Fibroblast of skin of scalp (primary cell): ENCODE results near the gene DOCK11.
A peak's percentile ranks its signal among the peaks of the same experiment; 100 is the strongest.

Source experiments
- DNase-seq: peaks from one replicate; pipeline ENCODE4 v3.0.0-alpha.2; 2013

DOCK11 gene

GRCh38 chrX:118534716-118535493 lies 39.3 kb downstream of the DOCK11 start:
- DNase-seq, result peak; percentile 43

GRCh38 chrX:118536204-118536603 lies 40.6 kb downstream of the DOCK11 start:
- DNase-seq, result no peak

GRCh38 chrX:118536687-118537461 lies 41.3 kb downstream of the DOCK11 start:
- peak; percentile 51 for DNase-seq

- DNase-seq, result no peak
Observed at GRCh38 chrX:118538386-118538785, 42.8 kb downstream of the DOCK11 start.

- DNase-seq, result no peak
Observed at GRCh38 chrX:118540342-118540741, 44.7 kb downstream of the DOCK11 start.

- DNase-seq, result no peak
Observed at GRCh38 chrX:118541482-118541881, 45.9 kb downstream of the DOCK11 start.

GRCh38 chrX:118545510-118545909 lies 49.9 kb downstream of the DOCK11 start:
- peak; percentile 45 for DNase-seq

- DNase-seq, result no peak
Observed at GRCh38 chrX:118548841-118549240, 53.2 kb downstream of the DOCK11 start.

GRCh38 chrX:118550792-118551191 lies 55.2 kb downstream of the DOCK11 start:
- DNase-seq, result no peak

GRCh38 chrX:118551426-118551825 lies 55.8 kb downstream of the DOCK11 start:
- no peak for DNase-seq

- DNase-seq, result peak; percentile 49
Observed at GRCh38 chrX:118552121-118552900, 56.7 kb downstream of the DOCK11 start.

GRCh38 chrX:118553042-118553710 lies 57.6 kb downstream of the DOCK11 start:
- no peak for DNase-seq

- no peak for DNase-seq
Observed at GRCh38 chrX:118554511-118554910, 58.9 kb downstream of the DOCK11 start.

- DNase-seq, result no peak
Observed at GRCh38 chrX:118558926-118559325, 63.3 kb downstream of the DOCK11 start.

GRCh38 chrX:118560489-118560888 lies 64.9 kb downstream of the DOCK11 start:
- DNase-seq, result no peak

GRCh38 chrX:118562582-118563164 lies 67.1 kb downstream of the DOCK11 start:
- no peak for DNase-seq

- no peak for DNase-seq
Observed at GRCh38 chrX:118564498-118564897, 68.9 kb downstream of the DOCK11 start.

GRCh38 chrX:118565853-118566252 lies 70.2 kb downstream of the DOCK11 start:
- no peak for DNase-seq

GRCh38 chrX:118566359-118566758 lies 70.7 kb downstream of the DOCK11 start:
- peak; percentile 77 for DNase-seq

GRCh38 chrX:118569676-118570075 lies 74.1 kb downstream of the DOCK11 start:
- no peak for DNase-seq

GRCh38 chrX:118570209-118570608 lies 74.6 kb downstream of the DOCK11 start:
- DNase-seq, result no peak

- no peak for DNase-seq
Observed at GRCh38 chrX:118571836-118572235, 76.2 kb downstream of the DOCK11 start.
